Measurements from ENCODE around the gene KRTAP5-8.
"Not testable (repeated sequence)": the region's sequence is repeated elsewhere in the genome, so short reads cannot be mapped to it uniquely, and the experiment has no call there.

Gene KRTAP5-8

GRCh38 chr11:71566626-71567599 lies 29.1 kb downstream of the KRTAP5-8 start:
- H3K4me1 ChIP-seq (ENCODE audit: control insufficient read depth in 1 of 2, insufficient read depth in 2 of 2, low read length in 2 of 2); H3K36me3 ChIP-seq (ENCODE audit: control insufficient read depth in 1 of 2, insufficient read depth in 2 of 2, low read length in 2 of 2); H3K9me3 ChIP-seq (ENCODE audit: control insufficient read depth in 1 of 2, low read length in 2 of 2); H3K27me3 ChIP-seq (ENCODE audit: low read depth, low read length); H3K27ac ChIP-seq (ENCODE audit: low read length); H3K4me3 ChIP-seq (ENCODE audit: low read depth in 1 of 2, low read length in 2 of 2): not testable (repeated sequence)

- not testable (repeated sequence) for H3K27me3 ChIP-seq (ENCODE audit: low read depth, low read length)
Observed at GRCh38 chr11:71567633-71568032, 29.8 kb downstream of the KRTAP5-8 start.

GRCh38 chr11:71568704-71569349 lies 31.0 kb downstream of the KRTAP5-8 start:
- no peaks in the 10 kb centered on the region for H3K4me1 ChIP-seq (ENCODE audit: control insufficient read depth in 1 of 2, insufficient read depth in 2 of 2, low read length in 2 of 2)
- H3K36me3 ChIP-seq (ENCODE audit: control insufficient read depth in 1 of 2, insufficient read depth in 2 of 2, low read length in 2 of 2), result no peaks in the 10 kb centered on the region
- no peak overlapping the region for H3K27ac ChIP-seq (ENCODE audit: low read length)
- H3K9me3 ChIP-seq (ENCODE audit: control insufficient read depth in 1 of 2, low read length in 2 of 2), result no peaks in the 10 kb centered on the region
- no peaks in the 10 kb centered on the region for H3K27me3 ChIP-seq (ENCODE audit: low read depth, low read length)
- H3K4me3 ChIP-seq (ENCODE audit: low read depth in 1 of 2, low read length in 2 of 2), result no peak overlapping the region

More at GRCh38 chr11:71567633-71568032, 29.8 kb downstream of the KRTAP5-8 start:
- H3K4me3 ChIP-seq (ENCODE audit: low read depth in 1 of 2, low read length in 2 of 2); H3K4me1 ChIP-seq (ENCODE audit: control insufficient read depth in 1 of 2, insufficient read depth in 2 of 2, low read length in 2 of 2); H3K27ac ChIP-seq (ENCODE audit: low read length); H3K9me3 ChIP-seq (ENCODE audit: control insufficient read depth in 1 of 2, low read length in 2 of 2); H3K36me3 ChIP-seq (ENCODE audit: control insufficient read depth in 1 of 2, insufficient read depth in 2 of 2, low read length in 2 of 2): not testable (repeated sequence)

GRCh38 chr11:71571101-71571850 lies 33.5 kb downstream of the KRTAP5-8 start:
- not testable (repeated sequence) for H3K4me3 ChIP-seq (ENCODE audit: low read depth in 1 of 2, low read length in 2 of 2); H3K27ac ChIP-seq (ENCODE audit: low read length); H3K36me3 ChIP-seq (ENCODE audit: control insufficient read depth in 1 of 2, insufficient read depth in 2 of 2, low read length in 2 of 2); H3K4me1 ChIP-seq (ENCODE audit: control insufficient read depth in 1 of 2, insufficient read depth in 2 of 2, low read length in 2 of 2); H3K9me3 ChIP-seq (ENCODE audit: control insufficient read depth in 1 of 2, low read length in 2 of 2); H3K27me3 ChIP-seq (ENCODE audit: low read depth, low read length)

GRCh38 chr11:71572811-71573210 lies 35.0 kb downstream of the KRTAP5-8 start:
- Histone ChIP-seq H3K27me3 (ENCODE audit: low read depth, low read length) (no peaks in the 10 kb centered on the region), H3K27ac (ENCODE audit: low read length) (no peak overlapping the region), H3K9me3 (ENCODE audit: control insufficient read depth in 1 of 2, low read length in 2 of 2) (no peaks in the 10 kb centered on the region), H3K4me1 (ENCODE audit: control insufficient read depth in 1 of 2, insufficient read depth in 2 of 2, low read length in 2 of 2) (no peaks in the 10 kb centered on the region), H3K4me3 (ENCODE audit: low read depth in 1 of 2, low read length in 2 of 2) (no peak overlapping the region), H3K36me3 (ENCODE audit: control insufficient read depth in 1 of 2, insufficient read depth in 2 of 2, low read length in 2 of 2) (no peaks in the 10 kb centered on the region)

- Histone ChIP-seq H3K4me3 (ENCODE audit: low read depth in 1 of 2, low read length in 2 of 2) (no peak overlapping the region), H3K27ac (ENCODE audit: low read length) (no peak overlapping the region), H3K27me3 (ENCODE audit: low read depth, low read length) (no peaks in the 10 kb centered on the region), H3K36me3 (ENCODE audit: control insufficient read depth in 1 of 2, insufficient read depth in 2 of 2, low read length in 2 of 2) (no peaks in the 10 kb centered on the region), H3K9me3 (ENCODE audit: control insufficient read depth in 1 of 2, low read length in 2 of 2) (no peaks in the 10 kb centered on the region), H3K4me1 (ENCODE audit: control insufficient read depth in 1 of 2, insufficient read depth in 2 of 2, low read length in 2 of 2) (peaks cover 0 to 2% of the 10 kb centered on the region in 2 donors)
Observed at GRCh38 chr11:71574418-71574817, 36.6 kb downstream of the KRTAP5-8 start.

GRCh38 chr11:71575723-71576424 lies 38.0 kb downstream of the KRTAP5-8 start:
- H3K4me3 ChIP-seq (ENCODE audit: low read depth in 1 of 2, low read length in 2 of 2), result no peak overlapping the region
- peaks cover 0 to 10% of the 10 kb centered on the region in 2 donors for H3K4me1 ChIP-seq (ENCODE audit: control insufficient read depth in 1 of 2, insufficient read depth in 2 of 2, low read length in 2 of 2)
- H3K27ac ChIP-seq (ENCODE audit: low read length), result no peak overlapping the region
- H3K9me3 ChIP-seq (ENCODE audit: control insufficient read depth in 1 of 2, low read length in 2 of 2), result no peaks in the 10 kb centered on the region
- H3K27me3 ChIP-seq (ENCODE audit: low read depth, low read length), result no peaks in the 10 kb centered on the region
- no peaks in the 10 kb centered on the region for H3K36me3 ChIP-seq (ENCODE audit: control insufficient read depth in 1 of 2, insufficient read depth in 2 of 2, low read length in 2 of 2)

- H3K36me3 ChIP-seq (ENCODE audit: control insufficient read depth in 1 of 2, insufficient read depth in 2 of 2, low read length in 2 of 2); H3K4me3 ChIP-seq (ENCODE audit: low read depth in 1 of 2, low read length in 2 of 2); H3K27me3 ChIP-seq (ENCODE audit: low read depth, low read length); H3K27ac ChIP-seq (ENCODE audit: low read length); H3K9me3 ChIP-seq (ENCODE audit: control insufficient read depth in 1 of 2, low read length in 2 of 2): not testable (repeated sequence)
- peaks cover 0 to 10% of the 10 kb centered on the region in 2 donors for H3K4me1 ChIP-seq (ENCODE audit: control insufficient read depth in 1 of 2, insufficient read depth in 2 of 2, low read length in 2 of 2)
Observed at GRCh38 chr11:71576688-71577465, 39.1 kb downstream of the KRTAP5-8 start.

- H3K36me3 ChIP-seq (ENCODE audit: control insufficient read depth in 1 of 2, insufficient read depth in 2 of 2, low read length in 2 of 2), result no peaks in the 10 kb centered on the region
- no peak overlapping the region for H3K27ac ChIP-seq (ENCODE audit: low read length)
- peaks cover 0 to 10% of the 10 kb centered on the region in 2 donors for H3K4me1 ChIP-seq (ENCODE audit: control insufficient read depth in 1 of 2, insufficient read depth in 2 of 2, low read length in 2 of 2)
- no peaks in the 10 kb centered on the region for H3K9me3 ChIP-seq (ENCODE audit: control insufficient read depth in 1 of 2, low read length in 2 of 2)
- no peak overlapping the region for H3K4me3 ChIP-seq (ENCODE audit: low read depth in 1 of 2, low read length in 2 of 2)
- H3K27me3 ChIP-seq (ENCODE audit: low read depth, low read length), result no peaks in the 10 kb centered on the region
Observed at GRCh38 chr11:71577469-71578004, 39.7 kb downstream of the KRTAP5-8 start.

- not testable (repeated sequence) for H3K27me3 ChIP-seq (ENCODE audit: low read depth, low read length); H3K36me3 ChIP-seq (ENCODE audit: control insufficient read depth in 1 of 2, insufficient read depth in 2 of 2, low read length in 2 of 2); H3K9me3 ChIP-seq (ENCODE audit: control insufficient read depth in 1 of 2, low read length in 2 of 2); H3K27ac ChIP-seq (ENCODE audit: low read length); H3K4me3 ChIP-seq (ENCODE audit: low read depth in 1 of 2, low read length in 2 of 2)
- peaks cover 0 to 10% of the 10 kb centered on the region in 2 donors for H3K4me1 ChIP-seq (ENCODE audit: control insufficient read depth in 1 of 2, insufficient read depth in 2 of 2, low read length in 2 of 2)
Observed at GRCh38 chr11:71579513-71579912, 41.7 kb downstream of the KRTAP5-8 start.
